IMR-90 (cell line): Measurements from ENCODE around the gene MGRN1. TPM values are rescaled to one million over a fixed set of nuclear protein-coding genes. Genes with fewer than 3 reads are reported as not detected.

Experiments
- ATAC-seq: fragments of 200-7000 bp; cut with Tn5 transposase; 2 replicates; pipeline ENCODE4 v1.9.1; 2020; ENCODE audit warnings: low read depth, mild to moderate bottlenecking, moderate library complexity
- BruUV-seq: library from RNA; stranded (reverse); fragments of 400-500 nt; replicated peaks from 2 replicates; lab custom pipeline; 2021; lab: Mats Ljungman, UMichigan
- CTCF ChIA-PET: fragments of 300-600 bp; formaldehyde crosslinking; extraction: SDS; loops from one replicate; lab custom pipeline; 2021; ENCODE audit warnings: antibody characterized with exemption; lab: Yijun Ruan, JAX
- POLR2A ChIA-PET: fragments of 300-600 bp; sonication (Branson Sonifier 250); formaldehyde crosslinking; loops from one replicate; lab custom pipeline; 2022; ENCODE audit warnings: antibody characterized with exemption; ENCODE audit not compliant: unreplicated experiment; lab: Charles Lee
- DNase-seq: peaks from one replicate; pipeline ENCODE4 v3.0.0; 2013
- H2AFZ ChIP-seq: replicated peaks from 2 replicates; pipeline ENCODE3; 2013; ENCODE audit warnings: low read length, mild to moderate bottlenecking; ENCODE audit not compliant: poor library complexity
- H2AK5ac ChIP-seq: 2 replicates; pipeline ENCODE4 v1.6.1; 2013; ENCODE audit warnings: low read depth, low read length, inconsistent platforms
- H2AK9ac ChIP-seq: replicated peaks from 2 replicates; pipeline ENCODE3; 2013; ENCODE audit warnings: mild to moderate bottlenecking, low read depth, low read length, moderate library complexity; ENCODE audit not compliant: poor library complexity
- H2BK120ac ChIP-seq: 2 replicates; pipeline ENCODE4 v1.6.1; 2013; ENCODE audit warnings: low read depth, low read length, inconsistent platforms
- H2BK15ac ChIP-seq: 3 replicates; pipeline ENCODE4 v1.6.1; 2013; ENCODE audit warnings: low read depth, low read length, inconsistent platforms
- H2BK20ac ChIP-seq: 2 replicates; pipeline ENCODE4 v1.6.1; 2013; ENCODE audit warnings: low read depth, mild to moderate bottlenecking, inconsistent platforms, low read length, moderate library complexity
- H2BK5ac ChIP-seq: 2 replicates; pipeline ENCODE4 v1.6.1; 2013; ENCODE audit warnings: mild to moderate bottlenecking, low read depth, low read length, inconsistent platforms; ENCODE audit not compliant: poor library complexity, severe bottlenecking
- H3K14ac ChIP-seq: replicated peaks from 2 replicates; pipeline ENCODE4 v1.6.1; 2013; ENCODE audit warnings: low read depth, low read length, inconsistent platforms
- H3K18ac ChIP-seq: 2 replicates; pipeline ENCODE4 v1.6.1; 2013; ENCODE audit warnings: low read depth, low read length, control low read depth
- H3K23ac ChIP-seq: 2 replicates; pipeline ENCODE4 v1.6.1; 2013; ENCODE audit warnings: low read depth, low read length, inconsistent platforms
- H3K27ac ChIP-seq: 2 replicates; pipeline ENCODE4 v1.5.1; 2013; ENCODE audit warnings: mild to moderate bottlenecking, control low read depth, low read length; ENCODE audit not compliant: insufficient read depth
- H3K27me3 ChIP-seq: 2 replicates; pipeline ENCODE4 v1.6.1; 2013; ENCODE audit warnings: low read length; ENCODE audit not compliant: control insufficient read depth, insufficient read depth
- H3K36me3 ChIP-seq: 2 replicates; pipeline ENCODE4 v1.6.1; 2013; ENCODE audit warnings: low read length, mixed read lengths; ENCODE audit not compliant: control insufficient read depth, insufficient read depth
- H3K4ac ChIP-seq: 2 replicates; pipeline ENCODE4 v1.6.1; 2013; ENCODE audit warnings: low read depth, low read length, inconsistent platforms
- H3K4me1 ChIP-seq: 2 replicates; pipeline ENCODE4 v1.6.1; 2013; ENCODE audit warnings: low read length, mixed read lengths; ENCODE audit not compliant: control insufficient read depth, insufficient read depth
- H3K4me2 ChIP-seq: 2 replicates; pipeline ENCODE4 v1.6.1; 2013; ENCODE audit warnings: low read depth, mild to moderate bottlenecking, control low read depth, low read length, moderate library complexity
- H3K4me3 ChIP-seq: 2 replicates; pipeline ENCODE4 v1.5.1; 2013; ENCODE audit warnings: low read depth, mild to moderate bottlenecking, control low read depth, low read length, moderate library complexity; ENCODE audit not compliant: insufficient read depth
- H3K56ac ChIP-seq: 2 replicates; pipeline ENCODE4 v1.6.1; 2013; ENCODE audit warnings: low read length, inconsistent platforms; ENCODE audit not compliant: insufficient read depth; ENCODE audit errors: extremely low read depth
- H3K79me1 ChIP-seq, 2 experiments: 2 replicates each; pipeline ENCODE4 v1.6.1; 2013; ENCODE audit warnings: low read length in 2 of 2, inconsistent platforms in 1 of 2, low read depth in 1 of 2
- H3K9ac ChIP-seq: 2 replicates; pipeline ENCODE4 v1.6.1; 2013; ENCODE audit warnings: low read depth, low read length, control low read depth
- H3K9me1 ChIP-seq: 2 replicates; pipeline ENCODE4 v1.6.1; 2013; ENCODE audit warnings: low read length, inconsistent platforms; ENCODE audit not compliant: insufficient read depth
- H3K9me3 ChIP-seq: 2 replicates; pipeline ENCODE4 v1.6.1; 2013; ENCODE audit warnings: low read length; ENCODE audit not compliant: control insufficient read depth, insufficient read depth
- H4K20me1 ChIP-seq: 2 replicates; pipeline ENCODE4 v1.6.1; 2013; ENCODE audit warnings: low read length, inconsistent platforms; ENCODE audit not compliant: insufficient read depth
- H4K5ac ChIP-seq: 2 replicates; pipeline ENCODE4 v1.6.1; 2013; ENCODE audit warnings: mild to moderate bottlenecking, low read depth, low read length, control low read depth
- H4K8ac ChIP-seq, 2 experiments: 2 replicates each; pipeline ENCODE4 v1.6.1; 2013; ENCODE audit warnings: low read depth in 2 of 2, low read length in 2 of 2, control low read depth in 1 of 2, inconsistent platforms in 1 of 2
- H4K91ac ChIP-seq: 2 replicates; pipeline ENCODE4 v1.6.1; 2013; ENCODE audit warnings: low read depth, low read length, inconsistent platforms; ENCODE audit not compliant: insufficient read depth
- CEBPB ChIP-seq: IDR thresholded peaks from 2 replicates; pipeline ENCODE4 v1.6.1; 2012; ENCODE audit warnings: low read depth, low read length, improper control_type of control experiment
- CHD1 ChIP-seq: IDR thresholded peaks from 2 replicates; pipeline ENCODE4 v1.6.1; 2012; ENCODE audit warnings: low read depth, low read length, improper control_type of control experiment
- FOS ChIP-seq: fragments of 150-350 bp; IDR thresholded peaks from 2 replicates; pipeline ENCODE4 v1.6.1; 2016; ENCODE audit warnings: low read depth, low read length
- MAFK ChIP-seq: IDR thresholded peaks from 2 replicates; pipeline ENCODE4 v1.6.1; 2012; ENCODE audit warnings: low read depth, low read length, improper control_type of control experiment
- MXI1 ChIP-seq: IDR thresholded peaks from 2 replicates; pipeline ENCODE4 v1.6.1; 2012; ENCODE audit warnings: low read depth, mild to moderate bottlenecking, low read length, moderate library complexity, borderline replicate concordance
- POLR2A ChIP-seq: IDR thresholded peaks from 2 replicates; pipeline ENCODE4 v1.6.1; 2012; ENCODE audit warnings: mild to moderate bottlenecking, low read depth, low read length
- RCOR1 ChIP-seq: IDR thresholded peaks from 2 replicates; pipeline ENCODE4 v1.6.1; 2012; ENCODE audit warnings: mild to moderate bottlenecking, low read length, improper control_type of control experiment; ENCODE audit not compliant: insufficient replicate concordance
- SMC3 ChIP-seq: fragments of 150-350 bp; IDR thresholded peaks from 2 replicates; pipeline ENCODE4 v1.6.1; 2016; ENCODE audit warnings: low read depth, mild to moderate bottlenecking, antibody characterized with exemption, low read length, moderate library complexity
- WGBS, 2 experiments: methylation state at CpG; one replicate each; pipeline versions ENCODE4 v1.1.5 to v1.1.7; 2013; ENCODE audit warnings: missing lambda C conversion rate in 2 of 2; ENCODE audit not compliant: insufficient read length in 1 of 2; ENCODE audit errors: extremely low coverage in 2 of 2; 5-methylcytosine and 5-hydroxymethylcytosine counted together
- dilution Hi-C: fragments of 300-500 bp; cut with HindIII; formaldehyde crosslinking; loops from one replicate; pipeline ENCODE4 v1.14.3; 2018; ENCODE audit warnings: low sequenced_read_pairs; ENCODE audit not compliant: unreplicated experiment
- in situ Hi-C: fragments of 300-500 bp; cut with MboI; formaldehyde crosslinking; loops from 3 replicates; pipeline ENCODE4 v1.14.3; 2019; ENCODE audit warnings: low sequenced_read_pairs, inconsistent platforms, mixed read lengths
- intact Hi-C: fragments of 100-400 bp; cut with micrococcal nuclease; formaldehyde crosslinking; loops from 2 replicates; pipeline ENCODE4 v1.10.0; 2022
- polyA plus RNA-seq, 3 experiments: library from polyadenylated mRNA; depleted of rRNA; stranded (reverse); fragments of >200 nt; gene quantifications; 2 replicates each; pipeline ENCODE4 v1.2.3, GENCODE V29; 2012; ENCODE audit warnings: low replicate concordance in 1 of 3
- total RNA-seq: library from RNA; depleted of rRNA; stranded (reverse); fragments of >200 nt; gene quantifications from 2 replicates; pipeline ENCODE4 v1.2.3, GENCODE V29; 2012
- TF ChIP-seq, protein P1 (sequence below): fragments of 150-350 bp; IDR thresholded peaks from 2 replicates; pipeline ENCODE4 v1.6.1; 2016; ENCODE audit warnings: low read depth, mild to moderate bottlenecking, low read length, moderate library complexity, borderline replicate concordance
- TF ChIP-seq, protein P2 (sequence below): fragments of 150-350 bp; IDR thresholded peaks from 2 replicates; pipeline ENCODE4 v1.6.1; 2017; ENCODE audit warnings: mild to moderate bottlenecking, antibody characterized with exemption, low read length, low read depth

The MGRN1 gene
- total and polyA plus RNA-seq, 2 of the 4 experiments (the other 2 are of a cell fraction): 11.7 to 32.7 TPM

DNA sequence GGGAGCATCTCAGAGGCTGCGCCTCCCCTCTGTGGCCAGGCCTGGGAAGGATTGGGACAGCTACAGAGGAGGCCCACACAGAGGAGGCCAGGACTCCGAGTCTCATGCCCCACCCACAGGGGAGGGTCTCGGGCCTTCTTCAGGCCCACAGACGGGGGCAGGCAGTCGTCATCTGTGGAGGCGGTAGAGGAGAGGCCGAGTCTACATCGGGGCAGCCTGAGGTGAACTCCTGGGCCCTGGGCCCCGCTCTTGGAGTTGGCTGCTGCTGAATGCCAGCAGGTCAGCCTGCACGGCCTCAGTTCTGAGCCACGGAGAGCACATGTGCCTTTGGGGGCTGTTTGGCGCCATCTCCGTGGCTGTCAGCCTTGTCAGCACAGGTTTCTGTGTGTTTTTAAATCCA lies 60.7 kb downstream of the MGRN1 start:
- H3K27me3 ChIP-seq: no peaks in the 10 kb centered on the region
- H2AK9ac ChIP-seq: no peak overlapping the region
- no peaks in the 10 kb centered on the region for H3K4me1 ChIP-seq
- ChIA-PET CTCF (no interaction called here), POLR2A (no interaction called here)
- intact Hi-C loops: no loop called here
- no peak overlapping the region for H4K5ac ChIP-seq
- H3K4me3 ChIP-seq: no peak overlapping the region
- no peak overlapping the region for H3K4me2 ChIP-seq
- no peak overlapping the region for H2BK15ac ChIP-seq
- no peak overlapping the region for H4K91ac ChIP-seq
- no peaks in the 10 kb centered on the region; the same call in 1 of the 2 replicates for H4K20me1 ChIP-seq
- BruUV-seq: no TSS peak
- no peaks in the 10 kb centered on the region for H3K9me3 ChIP-seq
- no peak overlapping the region for H3K14ac ChIP-seq
- H4K8ac ChIP-seq: no peak overlapping the region
- DNase-seq: no peak
- no peak overlapping the region for H2AFZ ChIP-seq
- 0 out of 4 replicates have a peak, but pooled peaks cover 0 to 2% of the 10 kb centered on the region in 2 experiments for H3K79me1 ChIP-seq
- no peak for TF ChIP-seq CEBPB
- no peak for TF ChIP-seq POLR2A
- TF ChIP-seq, protein P1, sequence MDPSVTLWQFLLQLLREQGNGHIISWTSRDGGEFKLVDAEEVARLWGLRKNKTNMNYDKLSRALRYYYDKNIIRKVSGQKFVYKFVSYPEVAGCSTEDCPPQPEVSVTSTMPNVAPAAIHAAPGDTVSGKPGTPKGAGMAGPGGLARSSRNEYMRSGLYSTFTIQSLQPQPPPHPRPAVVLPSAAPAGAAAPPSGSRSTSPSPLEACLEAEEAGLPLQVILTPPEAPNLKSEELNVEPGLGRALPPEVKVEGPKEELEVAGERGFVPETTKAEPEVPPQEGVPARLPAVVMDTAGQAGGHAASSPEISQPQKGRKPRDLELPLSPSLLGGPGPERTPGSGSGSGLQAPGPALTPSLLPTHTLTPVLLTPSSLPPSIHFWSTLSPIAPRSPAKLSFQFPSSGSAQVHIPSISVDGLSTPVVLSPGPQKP: no peak
- TF ChIP-seq MAFK: no peak
- no peak for TF ChIP-seq SMC3
- no peak for TF ChIP-seq MXI1
- TF ChIP-seq RCOR1: no peak
- TF ChIP-seq CHD1: no peak
- TF ChIP-seq FOS: no peak
- TF ChIP-seq, protein P2, sequence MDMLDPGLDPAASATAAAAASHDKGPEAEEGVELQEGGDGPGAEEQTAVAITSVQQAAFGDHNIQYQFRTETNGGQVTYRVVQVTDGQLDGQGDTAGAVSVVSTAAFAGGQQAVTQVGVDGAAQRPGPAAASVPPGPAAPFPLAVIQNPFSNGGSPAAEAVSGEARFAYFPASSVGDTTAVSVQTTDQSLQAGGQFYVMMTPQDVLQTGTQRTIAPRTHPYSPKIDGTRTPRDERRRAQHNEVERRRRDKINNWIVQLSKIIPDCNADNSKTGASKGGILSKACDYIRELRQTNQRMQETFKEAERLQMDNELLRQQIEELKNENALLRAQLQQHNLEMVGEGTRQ: no peak
- no peak overlapping the region for H3K4ac ChIP-seq
- H2AK5ac ChIP-seq: no peak overlapping the region
- dilution Hi-C loops: no loop called here
- peaks cover 64% of the 10 kb centered on the region for H3K36me3 ChIP-seq
- no peak overlapping the region for H2BK5ac ChIP-seq
- H2BK120ac ChIP-seq: no peak overlapping the region
- no peak overlapping the region for H3K23ac ChIP-seq
- no peak overlapping the region for H3K27ac ChIP-seq
- no peak overlapping the region for H3K56ac ChIP-seq
- WGBS, 2 experiments: 82% methylated on average over 9 of the region's 13 CpGs; no CpG with 5 or more reads in 1 of the 2 experiments
- H3K18ac ChIP-seq: no peak overlapping the region
- ATAC-seq: no peak
- in situ Hi-C loops: no loop called here
- H3K9ac ChIP-seq: no peak overlapping the region
- no peak overlapping the region for H2BK20ac ChIP-seq
- H3K9me1 ChIP-seq: no peaks in the 10 kb centered on the region
